IMR-90 (cell line): Measurements from ENCODE around the gene COMMD1. TPM values are rescaled to one million over a fixed set of nuclear protein-coding genes. Genes with fewer than 3 reads are reported as not detected.

Source experiments
- ATAC-seq: fragments of 200-7000 bp; cut with Tn5 transposase; 2 replicates; pipeline ENCODE4 v1.9.1; 2020; ENCODE audit warnings: low read depth, mild to moderate bottlenecking, moderate library complexity
- BruUV-seq: library from RNA; stranded (reverse); fragments of 400-500 nt; replicated peaks from 2 replicates; lab custom pipeline; 2021; lab: Mats Ljungman, UMichigan
- CTCF ChIA-PET: fragments of 300-600 bp; formaldehyde crosslinking; extraction: SDS; loops from one replicate; lab custom pipeline; 2021; ENCODE audit warnings: antibody characterized with exemption; lab: Yijun Ruan, JAX
- POLR2A ChIA-PET: fragments of 300-600 bp; sonication (Branson Sonifier 250); formaldehyde crosslinking; loops from one replicate; lab custom pipeline; 2022; ENCODE audit warnings: antibody characterized with exemption; ENCODE audit not compliant: unreplicated experiment; lab: Charles Lee
- DNase-seq: peaks from one replicate; pipeline ENCODE4 v3.0.0; 2013
- H2AFZ ChIP-seq: replicated peaks from 2 replicates; pipeline ENCODE3; 2013; ENCODE audit warnings: low read length, mild to moderate bottlenecking; ENCODE audit not compliant: poor library complexity
- H2AK5ac ChIP-seq: 2 replicates; pipeline ENCODE4 v1.6.1; 2013; ENCODE audit warnings: low read depth, low read length, inconsistent platforms
- H2AK9ac ChIP-seq: replicated peaks from 2 replicates; pipeline ENCODE3; 2013; ENCODE audit warnings: mild to moderate bottlenecking, low read depth, low read length, moderate library complexity; ENCODE audit not compliant: poor library complexity
- H2BK120ac ChIP-seq: 2 replicates; pipeline ENCODE4 v1.6.1; 2013; ENCODE audit warnings: low read depth, low read length, inconsistent platforms
- H2BK15ac ChIP-seq: 3 replicates; pipeline ENCODE4 v1.6.1; 2013; ENCODE audit warnings: low read depth, low read length, inconsistent platforms
- H2BK20ac ChIP-seq: 2 replicates; pipeline ENCODE4 v1.6.1; 2013; ENCODE audit warnings: low read depth, mild to moderate bottlenecking, inconsistent platforms, low read length, moderate library complexity
- H2BK5ac ChIP-seq: 2 replicates; pipeline ENCODE4 v1.6.1; 2013; ENCODE audit warnings: mild to moderate bottlenecking, low read depth, low read length, inconsistent platforms; ENCODE audit not compliant: poor library complexity, severe bottlenecking
- H3K14ac ChIP-seq: replicated peaks from 2 replicates; pipeline ENCODE4 v1.6.1; 2013; ENCODE audit warnings: low read depth, low read length, inconsistent platforms
- H3K18ac ChIP-seq: 2 replicates; pipeline ENCODE4 v1.6.1; 2013; ENCODE audit warnings: low read depth, low read length, control low read depth
- H3K23ac ChIP-seq: 2 replicates; pipeline ENCODE4 v1.6.1; 2013; ENCODE audit warnings: low read depth, low read length, inconsistent platforms
- H3K27ac ChIP-seq: 2 replicates; pipeline ENCODE4 v1.5.1; 2013; ENCODE audit warnings: mild to moderate bottlenecking, control low read depth, low read length; ENCODE audit not compliant: insufficient read depth
- H3K27me3 ChIP-seq: 2 replicates; pipeline ENCODE4 v1.6.1; 2013; ENCODE audit warnings: low read length; ENCODE audit not compliant: control insufficient read depth, insufficient read depth
- H3K36me3 ChIP-seq: 2 replicates; pipeline ENCODE4 v1.6.1; 2013; ENCODE audit warnings: low read length, mixed read lengths; ENCODE audit not compliant: control insufficient read depth, insufficient read depth
- H3K4ac ChIP-seq: 2 replicates; pipeline ENCODE4 v1.6.1; 2013; ENCODE audit warnings: low read depth, low read length, inconsistent platforms
- H3K4me1 ChIP-seq: 2 replicates; pipeline ENCODE4 v1.6.1; 2013; ENCODE audit warnings: low read length, mixed read lengths; ENCODE audit not compliant: control insufficient read depth, insufficient read depth
- H3K4me2 ChIP-seq: 2 replicates; pipeline ENCODE4 v1.6.1; 2013; ENCODE audit warnings: low read depth, mild to moderate bottlenecking, control low read depth, low read length, moderate library complexity
- H3K4me3 ChIP-seq: 2 replicates; pipeline ENCODE4 v1.5.1; 2013; ENCODE audit warnings: low read depth, mild to moderate bottlenecking, control low read depth, low read length, moderate library complexity; ENCODE audit not compliant: insufficient read depth
- H3K56ac ChIP-seq: 2 replicates; pipeline ENCODE4 v1.6.1; 2013; ENCODE audit warnings: low read length, inconsistent platforms; ENCODE audit not compliant: insufficient read depth; ENCODE audit errors: extremely low read depth
- H3K79me1 ChIP-seq, 2 experiments: 2 replicates each; pipeline ENCODE4 v1.6.1; 2013; ENCODE audit warnings: low read length in 2 of 2, inconsistent platforms in 1 of 2, low read depth in 1 of 2
- H3K9ac ChIP-seq: 2 replicates; pipeline ENCODE4 v1.6.1; 2013; ENCODE audit warnings: low read depth, low read length, control low read depth
- H3K9me1 ChIP-seq: 2 replicates; pipeline ENCODE4 v1.6.1; 2013; ENCODE audit warnings: low read length, inconsistent platforms; ENCODE audit not compliant: insufficient read depth
- H3K9me3 ChIP-seq: 2 replicates; pipeline ENCODE4 v1.6.1; 2013; ENCODE audit warnings: low read length; ENCODE audit not compliant: control insufficient read depth, insufficient read depth
- H4K20me1 ChIP-seq: 2 replicates; pipeline ENCODE4 v1.6.1; 2013; ENCODE audit warnings: low read length, inconsistent platforms; ENCODE audit not compliant: insufficient read depth
- H4K5ac ChIP-seq: 2 replicates; pipeline ENCODE4 v1.6.1; 2013; ENCODE audit warnings: mild to moderate bottlenecking, low read depth, low read length, control low read depth
- H4K8ac ChIP-seq, 2 experiments: 2 replicates each; pipeline ENCODE4 v1.6.1; 2013; ENCODE audit warnings: low read depth in 2 of 2, low read length in 2 of 2, control low read depth in 1 of 2, inconsistent platforms in 1 of 2
- H4K91ac ChIP-seq: 2 replicates; pipeline ENCODE4 v1.6.1; 2013; ENCODE audit warnings: low read depth, low read length, inconsistent platforms; ENCODE audit not compliant: insufficient read depth
- CHD1 ChIP-seq: IDR thresholded peaks from 2 replicates; pipeline ENCODE4 v1.6.1; 2012; ENCODE audit warnings: low read depth, low read length, improper control_type of control experiment
- ELK1 ChIP-seq: fragments of 150-350 bp; IDR thresholded peaks from 2 replicates; pipeline ENCODE4 v1.6.1; 2016; ENCODE audit warnings: low read depth, mild to moderate bottlenecking, low read length, moderate library complexity, borderline replicate concordance
- FOS ChIP-seq: fragments of 150-350 bp; IDR thresholded peaks from 2 replicates; pipeline ENCODE4 v1.6.1; 2016; ENCODE audit warnings: low read depth, low read length
- MAFK ChIP-seq: IDR thresholded peaks from 2 replicates; pipeline ENCODE4 v1.6.1; 2012; ENCODE audit warnings: low read depth, low read length, improper control_type of control experiment
- MAZ ChIP-seq: IDR thresholded peaks from 2 replicates; pipeline ENCODE4 v1.6.1; 2012; ENCODE audit warnings: low read depth, mild to moderate bottlenecking, low read length, improper control_type of control experiment, moderate library complexity, borderline replicate concordance
- MXI1 ChIP-seq: IDR thresholded peaks from 2 replicates; pipeline ENCODE4 v1.6.1; 2012; ENCODE audit warnings: low read depth, mild to moderate bottlenecking, low read length, moderate library complexity, borderline replicate concordance
- POLR2A ChIP-seq: IDR thresholded peaks from 2 replicates; pipeline ENCODE4 v1.6.1; 2012; ENCODE audit warnings: mild to moderate bottlenecking, low read depth, low read length
- RAD21 ChIP-seq: IDR thresholded peaks from 2 replicates; pipeline ENCODE4 v1.6.1; 2012; ENCODE audit warnings: low read length, improper control_type of control experiment
- RCOR1 ChIP-seq: IDR thresholded peaks from 2 replicates; pipeline ENCODE4 v1.6.1; 2012; ENCODE audit warnings: mild to moderate bottlenecking, low read length, improper control_type of control experiment; ENCODE audit not compliant: insufficient replicate concordance
- RFX5 ChIP-seq: IDR thresholded peaks from 2 replicates; pipeline ENCODE4 v1.8.0; 2012; ENCODE audit warnings: low read depth, mild to moderate bottlenecking, low read length, moderate library complexity
- SMC3 ChIP-seq: fragments of 150-350 bp; IDR thresholded peaks from 2 replicates; pipeline ENCODE4 v1.6.1; 2016; ENCODE audit warnings: low read depth, mild to moderate bottlenecking, antibody characterized with exemption, low read length, moderate library complexity
- WGBS, 2 experiments: methylation state at CpG; one replicate each; pipeline versions ENCODE4 v1.1.5 to v1.1.7; 2013; ENCODE audit warnings: missing lambda C conversion rate in 2 of 2; ENCODE audit not compliant: insufficient read length in 1 of 2; ENCODE audit errors: extremely low coverage in 2 of 2; 5-methylcytosine and 5-hydroxymethylcytosine counted together
- dilution Hi-C: fragments of 300-500 bp; cut with HindIII; formaldehyde crosslinking; loops from one replicate; pipeline ENCODE4 v1.14.3; 2018; ENCODE audit warnings: low sequenced_read_pairs; ENCODE audit not compliant: unreplicated experiment
- in situ Hi-C: fragments of 300-500 bp; cut with MboI; formaldehyde crosslinking; loops from 3 replicates; pipeline ENCODE4 v1.14.3; 2019; ENCODE audit warnings: low sequenced_read_pairs, inconsistent platforms, mixed read lengths
- intact Hi-C: fragments of 100-400 bp; cut with micrococcal nuclease; formaldehyde crosslinking; loops from 2 replicates; pipeline ENCODE4 v1.10.0; 2022
- polyA plus RNA-seq, 3 experiments: library from polyadenylated mRNA; depleted of rRNA; stranded (reverse); fragments of >200 nt; gene quantifications; 2 replicates each; pipeline ENCODE4 v1.2.3, GENCODE V29; 2012; ENCODE audit warnings: low replicate concordance in 1 of 3
- total RNA-seq: library from RNA; depleted of rRNA; stranded (reverse); fragments of >200 nt; gene quantifications from 2 replicates; pipeline ENCODE4 v1.2.3, GENCODE V29; 2012
- TF ChIP-seq, protein P1 (sequence below): conservative IDR thresholded peaks from 2 replicates; pipeline ENCODE4 v1.5.1; 2012; ENCODE audit warnings: mild to moderate bottlenecking, low read depth, low read length, improper control_type of control experiment

COMMD1 gene
- total and polyA plus RNA-seq, 2 of the 4 experiments (the other 2 are of a cell fraction), result 42.8 to 60.4 TPM

- no peak overlapping the region for H4K8ac ChIP-seq
- H4K91ac ChIP-seq, result no peak overlapping the region
- H2BK15ac ChIP-seq, result no peak overlapping the region
- no peak overlapping the region for H3K4ac ChIP-seq
- no TSS peak for BruUV-seq
- no peaks in the 10 kb centered on the region for H3K9me3 ChIP-seq
- no peaks in the 10 kb centered on the region for H4K20me1 ChIP-seq
- H3K9ac ChIP-seq, result no peak overlapping the region
- no CpG with 5 or more reads among the region's 10 CpGs for WGBS, 2 experiments
- no peak overlapping the region for H3K27ac ChIP-seq
- H3K23ac ChIP-seq, result no peak overlapping the region
- no peak overlapping the region for H2AK5ac ChIP-seq
- no peaks in the 10 kb centered on the region for H3K27me3 ChIP-seq
- H2AFZ ChIP-seq, result no peak overlapping the region
- no peak overlapping the region for H3K4me2 ChIP-seq
- intact Hi-C loops, result no loop called here
- H2BK20ac ChIP-seq, result no peak overlapping the region
- H3K9me1 ChIP-seq, result no peaks in the 10 kb centered on the region
- no peak overlapping the region for H2BK5ac ChIP-seq
- no peak overlapping the region for H2BK120ac ChIP-seq
- H3K18ac ChIP-seq, result no peak overlapping the region
- H3K4me1 ChIP-seq, result no peaks in the 10 kb centered on the region
- ChIA-PET CTCF (interaction anchor here (0.6 kb wide), 1 partner anchor 67 kb away, joined by 3 read pairs; no protein-coding TSS in a partner anchor), POLR2A (no interaction called here)
- no peaks in the 10 kb centered on the region for H3K79me1 ChIP-seq
- dilution Hi-C loops, result no loop called here
- no peak overlapping the region for H3K4me3 ChIP-seq
- no peak overlapping the region for H3K14ac ChIP-seq
- no peak overlapping the region for H4K5ac ChIP-seq
- ATAC-seq, result no peak
- no peak for TF ChIP-seq RAD21
- no peak for TF ChIP-seq MAFK
- no peak for TF ChIP-seq FOS
- TF ChIP-seq SMC3, result no peak
- TF ChIP-seq, protein P1, sequence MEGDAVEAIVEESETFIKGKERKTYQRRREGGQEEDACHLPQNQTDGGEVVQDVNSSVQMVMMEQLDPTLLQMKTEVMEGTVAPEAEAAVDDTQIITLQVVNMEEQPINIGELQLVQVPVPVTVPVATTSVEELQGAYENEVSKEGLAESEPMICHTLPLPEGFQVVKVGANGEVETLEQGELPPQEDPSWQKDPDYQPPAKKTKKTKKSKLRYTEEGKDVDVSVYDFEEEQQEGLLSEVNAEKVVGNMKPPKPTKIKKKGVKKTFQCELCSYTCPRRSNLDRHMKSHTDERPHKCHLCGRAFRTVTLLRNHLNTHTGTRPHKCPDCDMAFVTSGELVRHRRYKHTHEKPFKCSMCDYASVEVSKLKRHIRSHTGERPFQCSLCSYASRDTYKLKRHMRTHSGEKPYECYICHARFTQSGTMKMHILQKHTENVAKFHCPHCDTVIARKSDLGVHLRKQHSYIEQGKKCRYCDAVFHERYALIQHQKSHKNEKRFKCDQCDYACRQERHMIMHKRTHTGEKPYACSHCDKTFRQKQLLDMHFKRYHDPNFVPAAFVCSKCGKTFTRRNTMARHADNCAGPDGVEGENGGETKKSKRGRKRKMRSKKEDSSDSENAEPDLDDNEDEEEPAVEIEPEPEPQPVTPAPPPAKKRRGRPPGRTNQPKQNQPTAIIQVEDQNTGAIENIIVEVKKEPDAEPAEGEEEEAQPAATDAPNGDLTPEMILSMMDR, result no peak
- TF ChIP-seq RFX5, result no peak
- no peak for TF ChIP-seq CHD1
- no peak for TF ChIP-seq ELK1
- no peak for TF ChIP-seq MXI1
- TF ChIP-seq RCOR1, result no peak
- no peak for TF ChIP-seq POLR2A
- no peak for TF ChIP-seq MAZ
- H3K36me3 ChIP-seq, result no peaks in the 10 kb centered on the region
- in situ Hi-C loops, result no loop called here
- no peak overlapping the region for H2AK9ac ChIP-seq
- no peak for DNase-seq
- H3K56ac ChIP-seq, result no peak overlapping the region
Measured at GRCh38 chr2:62099523-62100175, 194.2 kb downstream of the COMMD1 start.
